Thoracic aorta (tissue), 2 donors: ENCODE data around the gene MED16. TPM values are rescaled to one million over a fixed set of nuclear protein-coding genes. Genes with fewer than 3 reads are reported as not detected.

Source experiments
- ATAC-seq: fragments of 150-250 bp; one replicate; pipeline ENCODE4 v1.8.0; 2017; ENCODE audit warnings: low read depth; ENCODE audit not compliant: insufficient number of reproducible peaks, low FRiP score
- DNase-seq: peaks from one replicate; pipeline ENCODE4 v3.0.0-alpha.2; 2020; ENCODE audit warnings: low spot score
- H3K27ac ChIP-seq, 2 donors: fragments of 200-600 bp; sonication (generic); 1 replicate in 1 of 2; 2 replicates in 1 of 2; pipeline ENCODE4 v1.5.1; 2016; ENCODE audit warnings: mild to moderate bottlenecking in 2 of 2, moderate library complexity in 2 of 2
- H3K27me3 ChIP-seq: fragments of 200-600 bp; sonication (generic); replicated peaks from 2 replicates; pipeline ENCODE4 v1.6.0; 2016; ENCODE audit warnings: mild to moderate bottlenecking; ENCODE audit not compliant: insufficient read depth
- H3K36me3 ChIP-seq: fragments of 200-600 bp; sonication (generic); one replicate; pipeline ENCODE4 v1.5.1; 2016
- H3K4me1 ChIP-seq, 2 donors: fragments of 200-600 bp; sonication (generic); 1 replicate in 1 of 2; 2 replicates in 1 of 2; pipeline versions ENCODE4 v1.5.1 to v1.6.0; 2016; ENCODE audit warnings: low read depth in 2 of 2, mild to moderate bottlenecking in 1 of 2; ENCODE audit not compliant: control insufficient read depth in 1 of 2
- H3K4me3 ChIP-seq: fragments of 200-600 bp; sonication (generic); 2 replicates; pipeline ENCODE4 v1.5.1; 2016; ENCODE audit warnings: mild to moderate bottlenecking
- H3K9me3 ChIP-seq: fragments of 200-600 bp; sonication (generic); 2 replicates; pipeline ENCODE4 v1.5.1; 2016
- CTCF ChIP-seq: fragments of 200-600 bp; sonication (generic); IDR thresholded peaks from one replicate; pipeline ENCODE4 v1.5.1; 2019; ENCODE audit warnings: antibody characterized with exemption
- total RNA-seq, 2 donors: library from RNA; depleted of rRNA; stranded (reverse); fragments of >200 nt; gene quantifications; one replicate each; pipeline versions ENCODE4 v1.1.0 to v1.2.3, GENCODE V29; 2016

Gene MED16
- total RNA-seq, 2 donors from 2014 or later = 29.1 to 38.0 TPM

GRCh38 chr19:906480-906879, 13.5 kb upstream of the MED16 start:
- ATAC-seq (no peak), DNase-seq (no peak)
- Histone ChIP-seq H3K27ac (no peak overlapping the region), H3K36me3 (no peaks in the 10 kb centered on the region), H3K4me1 (peaks cover 0 to 9% of the 10 kb centered on the region in 2 donors), H3K27me3 (no peaks in the 10 kb centered on the region), H3K9me3 (no peaks in the 10 kb centered on the region), H3K4me3 (no peak overlapping the region)
- no peak for TF ChIP-seq CTCF

GRCh38 chr19:904545-904944, 11.6 kb upstream of the MED16 start:
- H3K36me3 ChIP-seq = no peaks in the 10 kb centered on the region
- no peak for TF ChIP-seq CTCF
- no peak overlapping the region for H3K27ac ChIP-seq
- no peaks in the 10 kb centered on the region for H3K9me3 ChIP-seq
- peaks cover 0 to 9% of the 10 kb centered on the region in 2 donors for H3K4me1 ChIP-seq
- H3K4me3 ChIP-seq = no peak overlapping the region
- DNase-seq = no peak
- H3K27me3 ChIP-seq = no peaks in the 10 kb centered on the region
- ATAC-seq = no peak

- H3K9me3 ChIP-seq = no peaks in the 10 kb centered on the region
- TF ChIP-seq CTCF = no peak
- DNase-seq (no peak), ATAC-seq (no peak)
- no peak overlapping the region for H3K27ac ChIP-seq
- peaks cover 0 to 9% of the 10 kb centered on the region in 2 donors for H3K4me1 ChIP-seq
- no peak overlapping the region for H3K4me3 ChIP-seq
- no peaks in the 10 kb centered on the region for H3K27me3 ChIP-seq
- no peaks in the 10 kb centered on the region for H3K36me3 ChIP-seq
Measured at GRCh38 chr19:903266-903797, 10.3 kb upstream of the MED16 start.

GRCh38 chr19:902446-903226, 9.6 kb upstream of the MED16 start:
- TF ChIP-seq CTCF = no peak
- no peak overlapping the region for H3K4me3 ChIP-seq
- H3K27me3 ChIP-seq = no peaks in the 10 kb centered on the region
- H3K9me3 ChIP-seq = no peaks in the 10 kb centered on the region
- peaks cover 0 to 9% of the 10 kb centered on the region in 2 donors for H3K4me1 ChIP-seq
- no peaks in the 10 kb centered on the region for H3K36me3 ChIP-seq
- no peak for DNase-seq
- no peak for ATAC-seq
- H3K27ac ChIP-seq = no peak overlapping the region

- Histone ChIP-seq H3K9me3 (no peaks in the 10 kb centered on the region), H3K36me3 (no peaks in the 10 kb centered on the region), H3K27me3 (no peaks in the 10 kb centered on the region), H3K27ac (no peak overlapping the region), H3K4me1 (peaks cover 0 to 9% of the 10 kb centered on the region in 2 donors), H3K4me3 (no peak overlapping the region)
- ATAC-seq = no peak
- no peak for DNase-seq
- no peak for TF ChIP-seq CTCF
Measured at GRCh38 chr19:902093-902370, 9.0 kb upstream of the MED16 start.
